HG03565 (cell line): ENCODE measurements around the gene TRIM54.

Experiments used
- ATAC-seq: cut with Tn5 transposase; IDR thresholded peaks from one replicate; pipeline ENCODE4 v1.9.1; 2021; ENCODE audit warnings: mild to moderate bottlenecking, moderate library complexity; ENCODE audit not compliant: unreplicated experiment

The TRIM54 gene, protein sequence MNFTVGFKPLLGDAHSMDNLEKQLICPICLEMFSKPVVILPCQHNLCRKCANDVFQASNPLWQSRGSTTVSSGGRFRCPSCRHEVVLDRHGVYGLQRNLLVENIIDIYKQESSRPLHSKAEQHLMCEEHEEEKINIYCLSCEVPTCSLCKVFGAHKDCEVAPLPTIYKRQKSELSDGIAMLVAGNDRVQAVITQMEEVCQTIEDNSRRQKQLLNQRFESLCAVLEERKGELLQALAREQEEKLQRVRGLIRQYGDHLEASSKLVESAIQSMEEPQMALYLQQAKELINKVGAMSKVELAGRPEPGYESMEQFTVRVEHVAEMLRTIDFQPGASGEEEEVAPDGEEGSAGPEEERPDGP

DNA sequence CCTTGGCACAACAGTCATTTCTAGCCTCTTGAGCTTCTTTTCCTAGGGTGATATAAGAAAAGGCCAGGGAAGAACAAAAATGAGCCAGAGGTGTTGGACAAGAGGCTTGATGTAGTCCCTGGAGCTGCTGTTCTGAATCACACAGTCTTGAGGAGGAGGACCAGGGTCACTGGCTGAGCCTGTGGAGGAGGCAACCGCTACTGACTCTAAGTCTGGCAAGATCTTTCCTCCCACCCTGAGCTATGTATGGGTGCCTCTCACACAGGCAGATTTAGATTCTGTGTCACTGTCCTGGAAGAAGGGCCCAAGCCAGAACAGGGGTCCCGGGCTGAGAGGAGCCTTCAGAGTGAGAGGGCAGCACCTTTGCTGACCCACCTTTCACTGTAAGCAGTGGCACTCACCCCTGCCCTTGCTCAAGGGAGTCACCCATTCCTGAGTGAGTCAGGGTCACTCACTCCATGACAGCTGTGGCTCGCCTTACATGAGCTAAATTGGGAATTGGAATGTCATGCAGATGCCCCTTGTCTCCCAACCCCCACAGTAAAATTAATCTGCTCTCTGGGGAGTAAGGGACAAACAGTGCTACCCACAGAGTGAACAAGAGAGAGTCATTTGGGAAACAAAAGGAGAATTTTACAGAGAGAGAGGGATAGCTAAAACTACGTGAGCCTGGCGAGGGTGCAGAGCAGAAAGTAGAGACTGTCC lies at the start of gene TRIM54:
TSS of gene TRIM54 (plus strand) at position 575 of the 705 bp plus-strand sequence. CDS start 303 bp downstream, outside the sequence.
- ATAC-seq, result no peak

DNA sequence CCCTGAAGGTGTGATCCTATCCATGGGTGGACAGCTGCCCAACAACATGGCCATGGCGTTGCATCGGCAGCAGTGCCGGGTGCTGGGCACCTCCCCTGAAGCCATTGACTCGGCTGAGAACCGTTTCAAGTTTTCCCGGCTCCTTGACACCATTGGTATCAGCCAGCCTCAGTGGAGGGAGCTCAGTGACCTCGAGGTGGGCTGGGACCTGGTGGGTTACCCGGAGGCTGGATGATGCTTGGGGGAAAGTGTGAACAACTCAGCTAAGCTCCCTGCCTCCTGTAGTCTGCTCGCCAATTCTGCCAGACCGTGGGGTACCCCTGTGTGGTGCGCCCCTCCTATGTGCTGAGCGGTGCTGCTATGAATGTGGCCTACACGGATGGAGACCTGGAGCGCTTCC lies 48.9 kb upstream of the TRIM54 start:
- no peak for ATAC-seq

DNA sequence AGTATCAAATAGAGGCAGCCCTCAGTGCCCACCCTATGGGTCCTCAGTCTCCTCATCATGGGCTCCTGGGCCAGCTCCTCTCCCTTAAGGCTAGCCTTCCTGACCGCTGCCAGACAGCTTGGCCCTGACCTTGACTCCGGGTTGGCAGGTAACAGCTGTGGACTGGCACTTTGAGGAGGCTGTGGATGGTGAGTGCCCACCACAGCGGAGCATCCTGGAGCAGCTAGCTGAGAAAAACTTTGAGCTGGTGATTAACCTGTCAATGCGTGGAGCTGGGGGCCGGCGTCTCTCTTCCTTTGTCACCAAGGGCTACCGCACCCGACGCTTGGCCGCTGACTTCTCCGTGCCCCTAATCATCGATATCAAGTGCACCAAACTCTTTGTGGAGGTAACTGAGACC lies 46.1 kb upstream of the TRIM54 start:
- no peak for ATAC-seq

DNA sequence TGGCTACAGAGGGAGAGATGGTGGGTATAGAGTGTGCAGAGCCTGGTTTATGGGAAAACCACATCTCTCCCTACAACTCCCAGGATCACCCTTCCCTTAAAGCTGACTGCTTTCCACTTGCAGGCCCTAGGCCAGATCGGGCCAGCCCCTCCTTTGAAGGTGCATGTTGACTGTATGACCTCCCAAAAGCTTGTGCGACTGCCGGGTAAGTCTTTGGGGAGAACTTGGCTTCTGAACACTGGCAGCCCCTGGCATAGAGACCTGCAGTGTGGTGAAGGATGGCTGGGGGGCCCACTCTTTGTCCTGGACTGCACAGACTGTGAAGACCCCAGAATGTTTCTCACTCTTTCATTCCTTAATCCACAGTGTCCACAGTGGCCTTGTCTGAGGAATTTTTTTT lies 45.6 kb upstream of the TRIM54 start:
- ATAC-seq, result no peak

DNA sequence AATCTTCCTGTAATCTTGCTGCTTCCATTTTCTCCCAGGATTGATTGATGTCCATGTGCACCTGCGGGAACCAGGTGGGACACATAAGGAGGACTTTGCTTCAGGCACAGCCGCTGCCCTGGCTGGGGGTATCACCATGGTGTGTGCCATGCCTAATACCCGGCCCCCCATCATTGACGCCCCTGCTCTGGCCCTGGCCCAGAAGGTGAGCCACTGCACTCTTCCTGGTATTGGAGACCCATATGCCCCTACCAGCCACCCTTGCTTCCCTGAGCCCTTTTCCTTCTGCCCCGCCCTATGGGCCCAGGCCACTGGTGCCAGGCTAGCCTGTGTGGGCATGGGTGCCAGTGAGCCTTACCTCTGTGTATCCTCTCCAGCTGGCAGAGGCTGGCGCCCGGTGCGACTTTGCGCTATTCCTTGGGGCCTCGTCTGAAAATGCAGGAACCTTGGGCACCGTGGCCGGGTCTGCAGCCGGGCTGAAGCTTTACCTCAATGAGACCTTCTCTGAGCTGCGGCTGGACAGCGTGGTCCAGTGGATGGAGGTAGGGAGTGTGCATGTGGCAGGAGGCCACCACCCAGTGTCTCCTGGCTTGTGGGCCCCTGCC lies 44.8 kb upstream of the TRIM54 start:
- no peak for ATAC-seq

DNA sequence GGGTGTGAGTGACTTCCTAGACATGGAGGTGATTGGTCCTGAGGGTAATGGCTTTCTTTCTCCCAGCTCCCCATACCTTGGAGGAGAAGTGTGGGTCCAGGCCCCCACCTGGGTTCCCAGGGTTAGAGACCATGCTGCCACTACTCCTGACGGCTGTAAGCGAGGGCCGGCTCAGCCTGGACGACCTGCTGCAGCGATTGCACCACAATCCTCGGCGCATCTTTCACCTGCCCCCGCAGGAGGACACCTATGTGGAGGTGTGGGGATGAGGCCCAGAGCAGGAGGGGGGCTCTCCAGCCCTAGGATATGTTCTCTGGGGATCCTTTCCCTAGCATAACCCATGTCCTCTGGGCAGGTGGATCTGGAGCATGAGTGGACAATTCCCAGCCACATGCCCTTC lies 43.3 kb upstream of the TRIM54 start:
- no peak for ATAC-seq

DNA sequence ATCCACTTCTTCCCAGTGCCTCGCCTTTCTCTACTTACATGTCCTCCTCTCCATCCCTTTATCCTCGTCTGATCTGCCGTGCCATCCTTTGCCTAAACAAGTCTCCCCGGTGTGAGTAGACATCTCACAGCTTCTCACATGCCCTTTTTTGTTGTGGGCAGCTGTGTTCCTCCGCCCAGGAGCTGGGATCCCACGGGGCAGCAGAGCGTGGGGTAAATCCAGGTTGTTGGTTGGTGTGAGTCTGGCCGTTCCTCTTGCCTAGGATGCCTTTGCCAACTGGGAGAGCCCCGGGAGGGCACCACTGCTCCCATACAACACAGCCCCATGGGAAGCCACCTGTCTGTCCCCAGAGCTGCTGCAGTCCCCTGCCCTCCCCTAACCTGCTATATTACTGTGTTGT lies 41.8 kb upstream of the TRIM54 start:
- no peak for ATAC-seq

DNA sequence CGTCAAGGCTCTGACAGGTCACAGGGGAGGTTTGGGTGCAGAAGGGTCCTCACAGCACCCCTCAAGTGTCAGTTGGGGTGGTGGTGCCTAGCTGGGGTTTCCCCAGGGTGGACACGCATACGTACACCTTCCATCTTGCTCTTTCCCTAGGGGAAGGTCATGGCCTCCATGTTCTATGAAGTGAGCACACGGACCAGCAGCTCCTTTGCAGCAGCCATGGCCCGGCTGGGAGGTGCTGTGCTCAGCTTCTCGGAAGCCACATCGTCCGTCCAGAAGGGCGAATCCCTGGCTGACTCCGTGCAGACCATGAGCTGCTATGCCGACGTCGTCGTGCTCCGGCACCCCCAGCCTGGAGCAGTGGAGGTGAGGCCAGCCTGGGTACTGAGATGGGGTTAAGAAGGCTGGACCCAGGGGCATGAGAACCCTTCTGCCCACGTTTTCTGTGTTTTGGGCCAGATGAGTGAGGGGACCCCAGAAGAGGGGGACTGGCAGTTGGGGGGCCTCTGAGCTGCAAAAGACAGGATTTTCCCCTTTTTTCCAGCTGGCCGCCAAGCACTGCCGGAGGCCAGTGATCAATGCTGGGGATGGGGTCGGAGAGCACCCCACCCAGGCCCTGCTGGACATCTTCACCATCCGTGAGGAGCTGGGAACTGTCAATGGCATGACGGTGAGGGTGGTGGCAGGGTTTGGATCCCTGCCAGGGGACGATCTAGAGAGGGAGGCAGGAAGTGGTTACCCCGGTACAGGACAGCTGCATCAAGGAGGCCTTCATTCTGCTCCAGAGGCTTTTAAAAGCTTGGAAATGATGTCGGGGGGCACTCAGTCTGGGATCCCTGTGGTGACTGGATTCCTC lies 40.2 kb upstream of the TRIM54 start:
- ATAC-seq, result no peak

DNA sequence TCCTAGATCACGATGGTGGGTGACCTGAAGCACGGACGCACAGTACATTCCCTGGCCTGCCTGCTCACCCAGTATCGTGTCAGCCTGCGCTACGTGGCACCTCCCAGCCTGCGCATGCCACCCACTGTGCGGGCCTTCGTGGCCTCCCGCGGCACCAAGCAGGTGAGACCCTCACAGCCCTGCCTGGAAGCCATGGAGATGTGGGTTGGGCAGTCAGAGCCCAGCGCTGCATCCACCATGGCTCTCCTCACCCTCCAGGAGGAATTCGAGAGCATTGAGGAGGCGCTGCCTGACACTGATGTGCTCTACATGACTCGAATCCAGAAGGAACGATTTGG lies 39.6 kb upstream of the TRIM54 start:
- ATAC-seq, result no peak

DNA sequence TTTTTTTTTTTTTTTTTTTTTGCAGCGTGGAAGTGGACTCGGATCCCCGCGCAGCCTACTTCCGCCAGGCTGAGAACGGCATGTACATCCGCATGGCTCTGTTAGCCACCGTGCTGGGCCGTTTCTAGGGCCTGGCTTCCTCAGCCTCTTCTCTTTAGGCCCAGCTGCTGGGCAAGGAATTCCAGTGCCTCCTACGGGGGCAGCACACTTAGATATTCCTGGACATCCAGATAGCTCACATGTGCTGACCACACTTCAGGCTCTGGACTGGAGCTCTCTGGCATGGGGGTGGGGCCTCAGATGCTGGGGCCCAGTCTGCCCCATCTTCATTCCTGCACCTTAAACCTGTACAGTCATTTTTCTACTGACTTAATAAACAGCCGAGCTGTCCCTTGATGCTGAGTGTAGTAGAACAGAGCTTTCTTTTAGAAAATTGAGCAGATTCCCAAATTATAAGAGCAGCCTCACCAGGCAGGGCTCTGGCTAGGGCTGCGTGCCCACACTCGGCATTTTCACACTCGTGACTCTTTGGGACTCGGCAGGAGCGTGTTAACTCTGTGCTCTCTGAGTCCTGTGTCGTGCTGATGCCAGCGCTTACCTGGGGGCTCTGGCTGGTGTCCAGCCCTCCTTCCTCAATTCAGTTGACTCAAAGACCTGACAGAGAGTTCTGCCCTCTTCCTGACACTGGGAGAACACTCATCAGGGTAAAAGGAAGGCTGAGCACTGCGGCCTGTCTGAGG lies 38.7 kb upstream of the TRIM54 start:
- ATAC-seq, result no peak

DNA sequence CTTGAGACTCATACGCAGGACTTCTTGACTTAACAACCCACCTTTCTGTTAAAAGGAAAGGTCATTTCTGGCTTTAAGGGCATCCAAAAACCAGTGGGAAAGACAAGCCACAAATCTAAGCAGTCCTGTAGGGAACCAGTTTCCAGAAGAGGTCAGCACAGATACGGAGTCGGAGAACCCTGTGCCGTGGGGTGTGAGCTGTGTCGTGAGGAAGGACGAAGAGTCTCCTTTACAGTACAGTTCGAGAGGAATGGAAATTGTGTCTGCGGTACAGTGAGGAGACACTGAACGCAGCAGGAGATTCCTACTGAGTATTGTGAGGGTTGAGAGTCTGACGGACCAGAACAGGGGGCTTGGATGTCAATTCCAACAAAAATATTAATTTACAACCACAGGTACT lies 37.1 kb upstream of the TRIM54 start:
- ATAC-seq, result no peak

DNA sequence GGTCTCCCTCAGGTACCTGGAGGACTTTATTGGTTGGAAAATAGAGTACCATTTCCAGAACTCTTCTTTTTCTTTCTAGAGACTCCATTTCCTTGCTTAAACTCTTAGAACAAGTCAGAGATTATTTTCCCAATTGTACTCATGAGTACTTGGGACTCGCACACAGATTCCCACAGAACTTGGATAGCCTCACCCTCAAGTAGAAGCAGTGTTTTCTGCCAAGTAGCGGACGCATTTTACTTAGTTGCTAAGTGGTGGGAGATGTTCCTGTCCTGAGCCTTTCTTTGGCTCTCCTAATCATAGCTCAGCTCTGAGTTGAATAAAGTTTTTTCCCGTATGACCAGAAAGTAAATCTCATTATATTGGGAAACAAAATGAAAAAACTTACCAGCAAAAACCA lies 36.6 kb upstream of the TRIM54 start:
- no peak for ATAC-seq

DNA sequence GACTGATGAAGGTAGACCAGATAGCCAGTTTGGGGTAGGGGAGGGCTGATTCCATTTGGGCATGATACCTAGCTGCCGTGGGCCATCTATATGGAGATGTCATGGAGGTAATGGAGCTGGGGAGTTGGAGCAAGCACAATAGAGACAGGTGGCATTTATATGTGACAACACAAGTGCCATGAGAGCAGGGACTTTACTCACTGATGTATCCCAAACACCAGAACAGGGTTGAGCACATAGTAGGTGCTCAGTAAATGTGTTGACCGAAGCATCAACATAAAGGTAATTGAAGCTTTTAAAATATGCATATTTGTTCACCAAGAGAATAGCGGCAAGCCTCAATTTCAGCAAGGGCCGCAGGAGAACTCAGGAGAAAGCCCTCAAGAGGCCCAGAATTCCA lies 34.3 kb upstream of the TRIM54 start:
- no peak for ATAC-seq

DNA sequence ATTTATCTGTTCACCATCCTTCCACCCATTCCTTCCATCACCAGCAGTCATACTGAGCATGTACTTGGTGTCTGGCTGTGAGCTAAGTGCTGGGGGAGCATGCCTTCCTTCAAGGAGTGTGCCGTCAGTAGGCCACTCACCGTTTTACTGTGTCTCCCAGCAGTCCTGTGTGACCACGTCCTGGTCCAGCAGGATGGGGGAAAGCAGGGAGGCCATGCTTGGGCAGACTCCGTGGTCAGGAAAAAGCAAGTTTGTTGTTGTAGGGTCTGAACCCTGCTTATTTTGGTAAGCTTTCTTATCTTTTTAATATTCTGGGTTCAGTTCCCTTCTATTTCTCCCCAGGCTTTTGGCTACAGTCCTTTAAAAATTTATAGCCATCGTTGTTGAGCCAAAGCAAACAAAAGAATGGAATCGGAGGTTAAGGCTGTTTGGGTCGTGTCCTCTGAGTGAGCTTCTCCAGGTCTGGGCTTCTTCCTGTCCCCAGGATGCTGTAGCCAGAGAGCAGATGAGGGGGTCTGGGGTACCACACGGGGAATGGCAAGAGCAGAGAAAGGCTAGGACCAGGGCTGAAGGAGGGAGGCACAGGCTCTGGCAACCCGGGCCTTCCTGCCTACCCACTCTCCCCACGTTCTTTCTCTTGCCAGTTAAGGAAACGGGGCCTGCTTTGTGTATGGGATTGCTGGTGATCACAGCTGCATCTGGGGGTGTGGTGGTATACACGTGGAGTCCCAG lies 32.9 kb upstream of the TRIM54 start:
- ATAC-seq, result no peak

DNA sequence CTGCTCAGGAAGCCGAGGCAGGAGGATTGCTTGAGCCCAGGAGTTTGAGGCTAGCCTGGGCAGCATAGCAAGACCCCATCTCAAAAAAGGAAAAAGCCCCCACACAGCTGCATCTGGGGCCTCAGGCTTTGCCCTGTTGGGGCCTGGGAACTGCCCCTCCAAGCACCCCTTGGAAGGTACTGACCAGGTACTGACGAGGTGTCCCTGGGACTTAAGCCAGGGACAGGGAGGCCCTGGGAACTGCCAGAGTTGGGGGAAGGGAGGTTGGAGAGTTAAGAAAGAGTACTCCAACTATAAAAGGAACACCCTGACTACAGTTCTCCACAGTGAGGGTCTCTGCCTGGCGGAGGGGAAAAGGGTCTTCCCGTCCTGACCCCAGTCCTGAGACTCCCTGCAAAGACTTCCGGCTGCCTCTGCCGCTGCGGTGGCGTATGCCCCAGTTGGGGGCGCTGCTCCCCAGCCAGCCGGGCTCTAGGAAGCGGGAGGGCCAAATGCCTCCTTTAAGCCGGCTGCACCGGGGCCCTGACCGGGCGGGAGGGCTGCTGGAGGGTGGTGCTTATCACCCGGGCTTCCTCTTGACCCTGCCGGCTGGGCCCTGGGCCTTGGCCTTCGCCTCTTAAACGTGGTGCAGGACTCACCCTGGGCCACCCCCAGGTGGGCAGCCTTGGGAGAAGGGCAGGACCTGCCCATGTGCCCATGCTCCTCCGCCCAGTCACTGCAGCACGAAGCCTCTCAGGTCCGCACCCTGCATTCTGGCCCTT lies 32.2 kb upstream of the TRIM54 start:
- no peak for ATAC-seq

DNA sequence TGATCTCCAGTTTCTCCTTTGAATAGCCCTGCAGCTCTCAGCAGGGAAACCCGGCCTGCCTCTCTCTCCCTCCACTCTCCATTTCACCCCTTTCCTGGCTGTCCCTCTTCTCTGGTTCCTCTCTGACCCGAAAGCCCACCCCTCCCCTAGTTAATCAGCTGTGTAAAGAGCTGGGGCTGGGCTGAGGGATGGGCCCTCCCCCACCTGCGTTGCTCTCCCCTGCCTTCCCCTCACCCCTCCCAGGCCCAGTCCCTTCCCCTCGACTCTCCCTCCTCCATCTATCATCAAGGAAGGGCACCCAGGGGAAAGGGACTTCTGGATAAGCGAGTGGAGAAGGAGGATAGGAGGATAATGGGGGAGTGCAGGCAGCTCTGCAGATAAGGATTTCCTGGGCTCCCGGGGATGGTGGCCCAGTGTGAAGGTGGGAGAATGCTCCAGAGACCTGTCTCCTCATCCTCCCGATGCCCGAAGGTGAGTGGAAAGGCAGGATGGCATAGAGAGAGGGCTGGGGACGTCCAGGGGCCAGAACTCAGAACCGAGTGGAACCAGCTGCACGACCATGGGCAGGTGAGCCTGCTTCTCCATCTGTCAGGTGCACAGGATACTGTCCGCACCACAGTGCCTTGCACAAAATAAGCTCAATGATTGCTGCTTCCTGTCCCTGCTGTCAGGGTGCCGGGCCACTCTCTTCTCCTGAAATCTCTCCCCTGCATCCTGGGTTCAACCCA lies 31.4 kb upstream of the TRIM54 start:
- ATAC-seq, result no peak

DNA sequence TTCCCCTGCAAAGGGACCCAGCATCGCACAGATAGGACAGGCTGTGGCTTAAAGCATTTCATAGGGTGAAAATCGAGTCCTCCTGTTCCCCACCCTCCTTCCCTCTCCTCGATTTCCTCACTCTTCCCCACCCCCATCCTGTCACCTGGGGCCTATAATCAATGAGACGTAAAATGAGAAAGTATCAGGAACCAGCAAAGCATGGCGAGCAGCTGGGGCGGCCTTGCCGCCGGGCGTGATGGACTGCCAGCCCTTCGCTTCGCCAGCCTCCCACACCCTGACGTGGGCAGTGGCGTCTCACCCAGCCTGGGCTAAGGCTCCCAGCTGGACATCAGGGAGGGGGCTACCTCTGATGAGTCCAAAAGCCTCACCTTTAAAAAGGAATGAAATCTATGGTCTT lies 30.5 kb upstream of the TRIM54 start:
- no peak for ATAC-seq

DNA sequence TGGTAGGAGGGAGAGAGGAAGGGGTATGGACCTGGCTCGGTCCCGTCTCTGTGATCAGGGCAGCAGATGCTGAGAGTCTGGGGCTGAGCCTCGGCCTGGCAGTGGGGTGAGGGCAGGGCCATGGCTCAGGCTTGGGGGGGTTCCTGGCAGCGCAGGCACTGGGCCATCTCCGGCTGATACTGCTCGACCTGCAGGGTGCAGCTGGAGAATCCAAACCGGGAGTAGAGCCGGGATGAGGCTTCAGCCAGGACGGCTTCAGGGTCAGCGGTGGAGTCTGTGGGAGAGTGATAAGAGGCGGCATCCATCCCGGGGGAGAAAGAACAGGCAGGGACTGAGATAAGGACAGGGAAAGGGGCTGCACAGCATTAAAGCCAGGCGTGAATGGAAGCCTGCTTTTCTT lies 27.0 kb upstream of the TRIM54 start:
- ATAC-seq, result no peak

DNA sequence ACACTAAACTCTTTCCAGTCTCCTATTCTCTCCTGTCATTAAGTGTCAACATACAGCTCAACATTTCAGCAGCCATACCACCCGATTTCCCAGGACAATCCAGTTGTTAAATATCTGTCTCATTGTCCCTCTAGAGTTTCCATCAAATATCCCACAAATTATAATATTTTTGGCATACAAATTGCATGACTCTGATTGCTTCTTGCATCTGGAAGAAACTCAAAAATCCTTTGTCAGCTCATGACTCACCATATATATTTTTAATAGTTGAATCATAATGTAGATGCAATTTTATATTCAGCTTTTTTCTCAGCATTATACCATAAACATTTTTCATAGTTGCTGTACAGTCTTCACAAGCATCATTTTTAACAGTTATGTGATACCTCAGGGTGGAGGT lies 26.6 kb upstream of the TRIM54 start:
- ATAC-seq, result no peak
